Fibroblast of pulmonary artery (primary cell): Measurements from ENCODE around the gene MIB2.

Experiments
- DNase-seq: peaks from one replicate; pipeline ENCODE4 v3.0.0-alpha.2; 2010; ENCODE audit warnings: low read depth
- H3K4me3 ChIP-seq: replicated peaks from 2 replicates; pipeline ENCODE4 v1.5.1; 2011; ENCODE audit warnings: low read depth, mild to moderate bottlenecking, control low read depth, low read length, moderate library complexity
- CTCF ChIP-seq: IDR thresholded peaks from 2 replicates; pipeline ENCODE4 v1.5.1; 2011; ENCODE audit warnings: mild to moderate bottlenecking, control low read depth, low read length, inconsistent platforms; ENCODE audit errors: missing control alignments

The MIB2 gene

DNA sequence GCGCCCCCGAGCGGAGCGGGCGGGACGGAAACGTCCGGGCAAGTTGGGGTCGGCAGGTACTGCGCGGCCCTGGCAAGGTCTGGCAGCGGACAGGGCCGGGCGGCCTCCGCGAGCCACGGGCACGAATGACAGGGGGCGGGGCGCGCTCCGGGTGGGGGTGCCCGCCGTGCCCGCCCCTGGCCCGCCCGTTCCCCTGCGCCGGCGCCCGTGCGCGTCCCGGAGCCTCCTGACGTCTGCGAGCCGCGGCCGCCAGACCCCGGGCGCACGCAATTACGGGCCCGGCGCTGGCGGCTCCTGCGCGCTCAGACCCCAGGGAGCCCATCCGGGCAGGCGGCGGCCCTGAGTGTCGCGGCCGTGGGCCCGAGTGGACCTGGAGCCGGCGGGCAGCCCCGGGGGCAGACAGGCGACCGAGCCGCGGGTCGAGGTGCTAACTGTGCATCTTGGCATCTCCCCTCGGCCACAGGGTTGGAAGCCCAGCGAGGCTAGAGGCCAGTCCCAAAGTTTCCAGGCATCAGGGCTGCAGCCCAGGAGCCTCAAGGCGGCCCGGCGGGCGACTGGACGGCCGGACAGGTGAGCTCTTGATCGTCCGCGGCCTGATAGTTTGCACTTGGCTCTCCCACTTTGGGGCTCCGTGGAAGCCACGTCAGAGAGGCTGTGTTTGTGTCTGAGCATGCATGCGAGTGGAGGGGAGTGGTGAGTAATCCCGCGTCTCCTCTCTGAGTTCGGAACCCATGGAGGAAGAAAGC lies 918 bp downstream of the MIB2 start:
- TF ChIP-seq CTCF, result no peak
- DNase-seq, result peak; percentile 30
- peak overlapping the region; percentile 91 for H3K4me3 ChIP-seq

DNA sequence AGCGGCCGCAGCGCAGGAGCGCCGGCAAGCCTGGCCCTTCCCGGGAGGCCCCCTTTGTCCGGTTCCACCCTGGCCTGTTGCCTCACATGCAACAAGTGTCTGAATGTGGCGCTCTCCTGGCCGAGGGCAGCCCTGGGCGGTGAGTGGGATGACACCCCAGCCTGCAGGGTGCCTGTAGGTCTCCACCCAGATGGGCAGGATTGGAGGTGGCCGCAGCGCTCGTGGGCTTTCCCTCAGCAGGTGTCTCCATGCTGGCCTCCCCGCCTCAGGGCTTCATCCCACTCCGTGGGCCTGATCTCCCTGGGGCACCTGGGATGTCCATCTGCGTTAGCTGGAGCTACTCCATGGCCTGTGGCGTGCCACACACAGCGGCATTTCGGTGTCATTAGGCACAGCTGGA lies 1.5 kb downstream of the MIB2 start:
- no peak for TF ChIP-seq CTCF
- H3K4me3 ChIP-seq, result peak overlapping the region; percentile 91

GRCh38 chr1:1617516-1617915 lies 2.2 kb downstream of the MIB2 start:
- H3K4me3 ChIP-seq, result no peak overlapping the region
- no peak for TF ChIP-seq CTCF
- DNase-seq, result no peak

More for the DNA sequence above, 1.5 kb downstream of the MIB2 start:
- DNase-seq, result no peak

DNA sequence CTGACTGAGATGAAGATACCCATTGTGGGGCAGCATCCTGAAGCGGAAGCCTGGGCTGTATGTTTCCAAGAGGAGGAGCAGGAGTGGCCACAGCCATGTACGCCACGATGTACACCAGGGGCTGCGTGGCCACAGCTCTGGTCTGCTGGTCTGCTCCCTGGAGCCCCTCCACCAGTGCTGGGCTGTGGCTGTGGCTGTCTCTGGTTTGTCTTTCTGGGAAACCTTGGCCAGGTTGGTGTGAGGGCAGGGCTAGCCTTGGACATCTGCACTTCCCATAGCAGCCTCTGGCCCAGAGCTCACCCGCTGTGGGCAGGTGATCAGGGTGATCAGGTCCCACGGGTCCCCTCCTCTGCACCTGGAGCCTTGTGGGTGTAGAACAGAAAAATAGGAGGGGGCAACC lies 2.6 kb downstream of the MIB2 start:
- no peak for DNase-seq
- TF ChIP-seq CTCF, result no peak
- H3K4me3 ChIP-seq, result no peak overlapping the region

- no peak for DNase-seq
- TF ChIP-seq CTCF, result no peak
- H3K4me3 ChIP-seq, result no peak overlapping the region
Measured at GRCh38 chr1:1618396-1619068, 3.2 kb downstream of the MIB2 start.

DNA sequence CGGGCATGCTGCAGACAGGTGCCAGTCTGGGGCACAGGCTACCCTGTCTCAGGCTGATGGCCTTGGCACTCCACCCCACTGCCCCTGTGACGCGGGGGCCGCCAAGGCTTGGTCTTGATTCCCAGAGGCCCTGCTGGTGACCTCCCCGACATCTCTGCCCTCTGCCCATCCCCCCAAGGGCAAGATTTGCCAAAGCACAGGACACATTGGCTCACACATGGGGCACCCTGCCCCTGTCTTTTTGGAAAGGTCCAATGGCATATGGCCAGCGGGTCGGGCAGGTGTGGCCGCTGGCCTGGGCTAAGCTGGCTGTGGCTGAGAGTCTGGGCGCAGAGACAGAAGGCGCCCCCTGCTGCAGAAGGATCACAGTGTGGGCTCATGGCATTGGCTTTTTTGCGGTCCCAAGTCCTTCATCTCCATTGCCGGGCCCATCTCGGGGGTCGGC lies 4.6 kb downstream of the MIB2 start:
- peak; percentile 27 for TF ChIP-seq CTCF
- no peak for DNase-seq
- no peak overlapping the region for H3K4me3 ChIP-seq
